Uterus (tissue), 4 donors: ENCODE results near the gene DRG1. TPM values are rescaled to one million over a fixed set of nuclear protein-coding genes. Genes with fewer than 3 reads are reported as not detected.

Source experiments
- DNase-seq, 2 donors: peaks; one replicate each; pipeline ENCODE4 v3.0.0-alpha.2; 2019 to 2020
- H3K27ac ChIP-seq, 2 donors: fragments of 200-600 bp; sonication (generic); 1 replicate in 1 of 2; 2 replicates in 1 of 2; pipeline ENCODE4 v1.5.1; 2016 to 2018
- H3K27me3 ChIP-seq, 2 donors: fragments of 200-600 bp; sonication (generic); one replicate each; pipeline ENCODE4 v1.5.1; 2018 to 2019; ENCODE audit warnings: control low read depth in 1 of 2
- H3K36me3 ChIP-seq, 2 donors: fragments of 200-600 bp; sonication (generic); one replicate each; pipeline ENCODE4 v1.5.1; 2019; ENCODE audit warnings: control low read depth in 1 of 2
- H3K4me1 ChIP-seq, 2 donors: fragments of 200-600 bp; sonication (generic); one replicate each; pipeline ENCODE4 v1.5.1; 2018 to 2019; ENCODE audit warnings: control low read depth in 1 of 2
- H3K4me3 ChIP-seq, 2 donors: fragments of 200-600 bp; sonication (generic); 1 replicate in 1 of 2; 2 replicates in 1 of 2; pipeline ENCODE4 v1.5.1; 2018 to 2019; ENCODE audit warnings: mild to moderate bottlenecking in 1 of 2
- H3K9me3 ChIP-seq, 2 donors: fragments of 200-600 bp; sonication (generic); one replicate each; pipeline ENCODE4 v1.5.1; 2019; ENCODE audit warnings: control low read depth in 1 of 2
- POLR2A ChIP-seq, 2 donors: fragments of 450-650 bp; IDR thresholded peaks; one replicate each; pipeline ENCODE4 v1.6.1; 2016; ENCODE audit warnings: antibody characterized with exemption in 2 of 2, mild to moderate bottlenecking in 1 of 2, moderate library complexity in 1 of 2
- intact Hi-C: fragments of 100-400 bp; cut with DNase I; formaldehyde crosslinking; loops from one replicate; pipeline ENCODE4 v1.15.1; 2023; ENCODE audit warnings: low total_unique reads
- total RNA-seq, 4 donors: library from RNA; depleted of rRNA in 3 of 4; stranded (reverse); fragments of >200 nt in 3 of 4; gene quantifications; one replicate each; pipeline versions ENCODE4 v1.1.0 to v1.2.4, GENCODE V29; 2014 to 2023
- TF ChIP-seq, protein P1 (sequence below), 4 experiments: fragments of 200-600 bp in 2 of 4; fragments of 450-650 bp in 2 of 4; sonication (generic) in 2 of 4; IDR thresholded peaks; one replicate each; pipeline ENCODE4 v1.5.1; 2016 to 2019; ENCODE audit warnings: antibody characterized with exemption in 4 of 4, mild to moderate bottlenecking in 2 of 4, moderate library complexity in 1 of 4
- donor health status: DM: yes; HTN: yes; CAD: no.

The DRG1 gene, protein sequence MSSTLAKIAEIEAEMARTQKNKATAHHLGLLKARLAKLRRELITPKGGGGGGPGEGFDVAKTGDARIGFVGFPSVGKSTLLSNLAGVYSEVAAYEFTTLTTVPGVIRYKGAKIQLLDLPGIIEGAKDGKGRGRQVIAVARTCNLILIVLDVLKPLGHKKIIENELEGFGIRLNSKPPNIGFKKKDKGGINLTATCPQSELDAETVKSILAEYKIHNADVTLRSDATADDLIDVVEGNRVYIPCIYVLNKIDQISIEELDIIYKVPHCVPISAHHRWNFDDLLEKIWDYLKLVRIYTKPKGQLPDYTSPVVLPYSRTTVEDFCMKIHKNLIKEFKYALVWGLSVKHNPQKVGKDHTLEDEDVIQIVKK
- 10 to 100 TPM in 3 of 4 donors, 1 to 10 TPM in 1; 9.2 to 98.2 (median 40.9) TPM for total RNA-seq

- H3K9me3 ChIP-seq = no peaks in the 10 kb centered on the region
- intact Hi-C loops = no loop called here
- TF ChIP-seq, protein P1, sequence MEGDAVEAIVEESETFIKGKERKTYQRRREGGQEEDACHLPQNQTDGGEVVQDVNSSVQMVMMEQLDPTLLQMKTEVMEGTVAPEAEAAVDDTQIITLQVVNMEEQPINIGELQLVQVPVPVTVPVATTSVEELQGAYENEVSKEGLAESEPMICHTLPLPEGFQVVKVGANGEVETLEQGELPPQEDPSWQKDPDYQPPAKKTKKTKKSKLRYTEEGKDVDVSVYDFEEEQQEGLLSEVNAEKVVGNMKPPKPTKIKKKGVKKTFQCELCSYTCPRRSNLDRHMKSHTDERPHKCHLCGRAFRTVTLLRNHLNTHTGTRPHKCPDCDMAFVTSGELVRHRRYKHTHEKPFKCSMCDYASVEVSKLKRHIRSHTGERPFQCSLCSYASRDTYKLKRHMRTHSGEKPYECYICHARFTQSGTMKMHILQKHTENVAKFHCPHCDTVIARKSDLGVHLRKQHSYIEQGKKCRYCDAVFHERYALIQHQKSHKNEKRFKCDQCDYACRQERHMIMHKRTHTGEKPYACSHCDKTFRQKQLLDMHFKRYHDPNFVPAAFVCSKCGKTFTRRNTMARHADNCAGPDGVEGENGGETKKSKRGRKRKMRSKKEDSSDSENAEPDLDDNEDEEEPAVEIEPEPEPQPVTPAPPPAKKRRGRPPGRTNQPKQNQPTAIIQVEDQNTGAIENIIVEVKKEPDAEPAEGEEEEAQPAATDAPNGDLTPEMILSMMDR (IDR thresholded peaks at IDR 0.05) = peak in 1 of 4 experiments; percentile 37
- TF ChIP-seq POLR2A (IDR thresholded peaks at IDR 0.05) = peak; percentile 84 to 92
- peak within 1 kb of the TSS; percentile 55 to 87 for H3K4me3 ChIP-seq
- DNase-seq = peak; percentile 96 to 98
- peak within 1 kb of the TSS; percentile 89 to 92 for H3K27ac ChIP-seq
- H3K4me1 ChIP-seq = no peaks in the 10 kb centered on the region
- no peaks in the 10 kb centered on the region for H3K36me3 ChIP-seq
- H3K27me3 ChIP-seq = no peaks in the 10 kb centered on the region
Observed at GRCh38 chr22:31399211-31400022, at the start of gene DRG1. DRG1 (plus strand) TSS chr22:31399604; CDS start chr22:31399684, 80 bp downstream.

- H3K36me3 ChIP-seq = no peaks in the 10 kb centered on the region
- no peak overlapping the region for H3K4me3 ChIP-seq
- intact Hi-C loops = no loop called here
- no peaks in the 10 kb centered on the region for H3K27me3 ChIP-seq
- peaks cover 0 to 5% of the 10 kb centered on the region in 2 donors for H3K4me1 ChIP-seq
- no peak overlapping the region for H3K27ac ChIP-seq
- DNase-seq = no peak
- no peaks in the 10 kb centered on the region for H3K9me3 ChIP-seq
- TF ChIP-seq, protein P1 (IDR thresholded peaks at IDR 0.05) = no peak
- no peak for TF ChIP-seq POLR2A (IDR thresholded peaks at IDR 0.05)
Observed at GRCh38 chr22:31349960-31350359, 49.4 kb upstream of the DRG1 start.

GRCh38 chr22:31350410-31350863 lies 49.0 kb upstream of the DRG1 start:
- Histone ChIP-seq H3K27ac (no peak overlapping the region), H3K4me3 (no peak overlapping the region), H3K27me3 (no peaks in the 10 kb centered on the region), H3K9me3 (no peaks in the 10 kb centered on the region), H3K4me1 (peaks cover 0 to under 1% of the 10 kb centered on the region in 2 donors), H3K36me3 (no peaks in the 10 kb centered on the region)
- intact Hi-C loops = no loop called here
- TF ChIP-seq, protein P1 (IDR thresholded peaks at IDR 0.05) = no peak
- no peak for DNase-seq

- no peak overlapping the region for H3K4me3 ChIP-seq
- H3K27ac ChIP-seq = no peak overlapping the region
- no peaks in the 10 kb centered on the region for H3K36me3 ChIP-seq
- TF ChIP-seq, protein P1 (IDR thresholded peaks at IDR 0.05) = no peak
- no peak for TF ChIP-seq POLR2A (IDR thresholded peaks at IDR 0.05)
- intact Hi-C loops = no loop called here
- H3K27me3 ChIP-seq = no peaks in the 10 kb centered on the region
- H3K4me1 ChIP-seq = no peaks in the 10 kb centered on the region
- no peaks in the 10 kb centered on the region for H3K9me3 ChIP-seq
- no peak for DNase-seq
Observed at GRCh38 chr22:31354515-31354914, 44.9 kb upstream of the DRG1 start.

DNA sequence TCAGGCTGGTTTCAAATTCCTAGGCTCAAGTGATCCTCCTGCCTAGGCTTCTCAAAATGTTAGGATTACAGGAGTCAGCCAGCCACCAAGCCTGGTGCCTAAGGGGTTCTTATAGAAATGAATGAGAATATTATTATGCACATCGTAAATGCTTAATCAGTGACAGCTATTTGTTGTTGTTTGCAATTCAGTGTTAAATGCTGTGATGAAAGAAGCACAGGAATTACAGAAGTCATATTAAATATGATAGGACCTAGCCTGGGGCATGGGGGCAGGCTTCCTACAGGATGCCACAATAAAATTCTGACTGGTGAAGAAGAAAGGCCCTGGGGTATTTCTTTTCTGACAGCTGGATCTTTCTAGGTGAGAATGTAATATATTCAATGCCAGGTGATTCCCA lies 39.4 kb upstream of the DRG1 start:
- intact Hi-C loops = no loop called here
- Histone ChIP-seq H3K4me1 (no peaks in the 10 kb centered on the region), H3K9me3 (no peaks in the 10 kb centered on the region), H3K36me3 (no peaks in the 10 kb centered on the region), H3K4me3 (no peak overlapping the region), H3K27ac (no peak overlapping the region), H3K27me3 (no peaks in the 10 kb centered on the region)
- no peak for TF ChIP-seq POLR2A (IDR thresholded peaks at IDR 0.05)
- TF ChIP-seq, protein P1 (IDR thresholded peaks at IDR 0.05) = no peak
- DNase-seq = no peak
